ENCODE measurements around the gene KCNK15.

- TF ChIP-seq CTCF (IDR thresholded peaks at IDR 0.05) (no peak), POLR2A (IDR thresholded peaks at IDR 0.05) (no peak)
Measured at GRCh38 chr20:44704551-44704971, 41.1 kb upstream of the KCNK15 start.

All from thyroid gland (tissue), 4 donors.